Cardiac fibroblast (primary cell): Measurements from ENCODE around the gene FAF1.
"Not testable (repeated sequence)": the region's sequence is repeated elsewhere in the genome, so short reads cannot be mapped to it uniquely, and the experiment has no call there.

Experiments
- DNase-seq, 2 donors: peaks; one replicate each; pipeline versions ENCODE4 v3.0.0 to v3.0.0-alpha.2; 2010; ENCODE audit warnings: low read depth in 2 of 2
- H3K4me3 ChIP-seq, 2 donors: replicated peaks in 1 of 2; 1 replicate in 1 of 2; 2 replicates in 1 of 2; pipeline ENCODE4 v1.5.1; 2011; ENCODE audit warnings: low read depth in 2 of 2, low read length in 2 of 2, mild to moderate bottlenecking in 2 of 2, moderate library complexity in 1 of 2
- CTCF ChIP-seq: IDR thresholded peaks from one replicate; pipeline ENCODE4 v1.5.1; 2011; ENCODE audit warnings: low read depth, mild to moderate bottlenecking, low read length, inconsistent platforms

Gene FAF1

DNA sequence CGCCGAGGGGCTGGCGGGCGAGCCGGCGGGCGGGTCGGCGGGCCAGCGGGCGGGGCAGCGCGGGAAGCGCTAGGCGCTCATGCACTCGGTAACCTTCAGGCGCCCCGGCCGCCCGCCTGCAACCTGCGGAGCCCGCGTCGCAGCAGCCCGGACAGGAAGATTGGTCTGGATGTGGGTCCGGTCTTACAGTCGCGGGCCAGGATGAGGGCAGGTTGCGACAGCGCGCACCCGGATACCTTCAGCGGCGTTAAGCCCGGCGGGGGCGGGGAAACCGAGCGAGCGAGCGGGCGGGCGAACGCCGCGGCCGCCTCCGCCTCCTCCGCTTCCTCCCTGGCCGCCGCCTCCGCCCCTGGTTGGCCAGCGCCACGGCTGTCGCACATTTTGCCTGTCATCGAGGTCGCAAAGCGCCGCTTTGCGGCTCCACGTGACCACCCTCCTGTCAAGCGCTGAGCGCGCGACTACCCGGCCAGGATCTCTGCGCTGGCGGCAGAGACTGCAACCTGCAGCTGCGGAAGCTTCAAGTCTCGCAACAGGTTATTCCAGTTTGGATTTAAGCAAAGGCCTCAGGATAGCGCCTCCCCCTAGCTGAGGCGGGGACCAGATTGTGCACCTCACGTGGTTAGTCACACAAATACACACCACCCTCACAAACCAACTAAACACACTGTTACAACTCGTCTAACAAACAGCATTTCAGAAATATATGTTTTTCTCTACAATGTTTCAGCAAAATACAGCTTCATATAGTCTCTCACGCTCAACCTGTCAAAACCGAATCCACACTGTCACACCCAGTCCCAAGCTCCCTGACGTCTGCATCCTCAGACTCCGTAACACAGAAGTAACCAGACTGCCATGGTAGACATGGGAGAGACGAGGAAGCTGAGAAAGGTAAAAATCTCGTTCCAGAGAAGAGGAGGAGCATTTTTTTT is at the start of gene FAF1:
Gene FAF1 (minus strand): TSS at position 355 of the 932 bp plus-strand sequence. CDS start 456 bp downstream, outside the sequence.
- H3K4me3 ChIP-seq = peak within 1 kb of the TSS; percentile 83 to 91
- TF ChIP-seq CTCF = peak; percentile 30
- DNase-seq = peak; percentile 96 to 98

DNA sequence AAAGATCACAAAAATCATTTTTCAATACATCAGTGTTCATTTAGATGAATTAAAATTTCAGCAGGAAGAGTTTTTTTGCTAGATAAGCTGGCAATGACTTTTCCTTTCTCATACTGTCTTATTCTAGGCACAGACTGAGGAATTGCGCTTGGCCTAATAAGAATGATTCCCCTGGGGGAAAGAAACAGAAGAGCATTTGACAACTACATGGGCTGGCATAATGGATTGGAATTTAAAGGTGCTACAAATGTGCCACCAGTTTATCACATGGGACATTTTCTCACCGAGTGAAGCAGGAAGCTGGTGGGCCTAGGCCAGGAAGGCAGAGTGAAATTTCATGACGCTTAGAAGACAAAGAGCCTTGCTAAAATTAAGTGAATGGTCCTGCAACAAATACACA is 49.3 kb upstream of the FAF1 start:
- no peak for TF ChIP-seq CTCF
- DNase-seq = no peak
- no peak overlapping the region for H3K4me3 ChIP-seq

GRCh38 chr1:51005549-51005948 is 45.5 kb upstream of the FAF1 start:
- H3K4me3 ChIP-seq, DNase-seq: not testable (repeated sequence)

DNA sequence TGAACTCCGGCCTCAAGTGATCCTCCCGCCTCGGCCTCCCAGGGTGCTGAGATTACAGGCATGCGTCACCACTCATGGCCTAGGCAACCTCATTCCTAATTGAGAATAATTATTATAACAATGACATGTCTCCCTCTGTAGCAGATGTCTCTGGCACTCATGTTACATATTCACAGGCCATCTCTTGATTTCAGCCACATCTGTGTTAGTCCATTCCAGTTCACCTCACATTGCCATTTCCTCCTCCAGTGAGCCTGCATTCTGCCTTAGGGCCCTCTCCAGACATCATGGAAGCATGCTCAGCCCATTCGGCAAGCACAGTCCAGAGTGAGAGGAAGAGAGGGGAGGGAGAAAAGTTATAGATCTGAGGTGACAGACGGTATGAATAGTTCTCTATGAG is 42.4 kb upstream of the FAF1 start:
- no peak overlapping the region for H3K4me3 ChIP-seq
- no peak for DNase-seq
- no peak for TF ChIP-seq CTCF

- TF ChIP-seq CTCF = no peak
- no peak overlapping the region for H3K4me3 ChIP-seq
- no peak for DNase-seq
These were observed 40.6 kb upstream of the FAF1 start for GRCh38 chr1:51000651-51001050.

- no peak for DNase-seq
- TF ChIP-seq CTCF = no peak
- no peak overlapping the region for H3K4me3 ChIP-seq
These were observed 40.1 kb upstream of the FAF1 start for GRCh38 chr1:51000160-51000559.

- not testable (repeated sequence) for DNase-seq, H3K4me3 ChIP-seq
These were observed 39.3 kb upstream of the FAF1 start for GRCh38 chr1:50999375-50999774.

DNA sequence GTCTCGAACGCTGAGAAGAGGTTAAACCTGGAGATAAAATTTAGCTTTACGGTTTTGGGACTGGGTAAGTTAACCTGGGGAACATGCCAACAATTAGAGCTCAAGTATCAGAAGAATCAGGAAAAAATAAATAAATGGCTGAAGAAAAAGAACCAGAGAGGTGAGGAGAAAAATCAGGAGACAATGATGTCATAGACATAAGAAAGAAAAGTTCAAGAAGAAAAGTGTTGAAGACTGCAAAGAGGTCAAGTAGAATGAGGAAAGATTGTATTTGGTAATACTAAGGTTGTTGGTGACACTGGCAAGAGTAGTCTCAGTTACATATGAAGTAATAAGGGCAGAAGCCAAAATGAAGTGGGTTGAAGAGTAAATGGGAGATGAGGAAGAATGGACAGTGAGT is 36.0 kb upstream of the FAF1 start:
- TF ChIP-seq CTCF = no peak
- no peak for DNase-seq
- H3K4me3 ChIP-seq = no peak overlapping the region
